ENCODE data around the gene CAMK4.

GRCh38 chr5:111236995-111237394 is 12.8 kb downstream of the CAMK4 start:
- no peak for TF ChIP-seq POLR2A (IDR thresholded peaks at IDR 0.05)
- TF ChIP-seq CTCF (IDR thresholded peaks at IDR 0.05): no peak

Measured in tibial nerve (tissue), 3 donors.